ENCODE results near the gene ANG. TPM values are rescaled to one million over a fixed set of nuclear protein-coding genes. Genes with fewer than 3 reads are reported as not detected.
A peak's percentile ranks its signal among the peaks of the same experiment; 100 is the strongest.

Gene ANG
- total and polyA plus RNA-seq, 9 of the 15 experiments (the other 6 are each of a cell fraction or from before 2014, with no cell fraction given) = 0.21 to 0.73 (median 0.34) TPM; not detected in 4

DNA sequence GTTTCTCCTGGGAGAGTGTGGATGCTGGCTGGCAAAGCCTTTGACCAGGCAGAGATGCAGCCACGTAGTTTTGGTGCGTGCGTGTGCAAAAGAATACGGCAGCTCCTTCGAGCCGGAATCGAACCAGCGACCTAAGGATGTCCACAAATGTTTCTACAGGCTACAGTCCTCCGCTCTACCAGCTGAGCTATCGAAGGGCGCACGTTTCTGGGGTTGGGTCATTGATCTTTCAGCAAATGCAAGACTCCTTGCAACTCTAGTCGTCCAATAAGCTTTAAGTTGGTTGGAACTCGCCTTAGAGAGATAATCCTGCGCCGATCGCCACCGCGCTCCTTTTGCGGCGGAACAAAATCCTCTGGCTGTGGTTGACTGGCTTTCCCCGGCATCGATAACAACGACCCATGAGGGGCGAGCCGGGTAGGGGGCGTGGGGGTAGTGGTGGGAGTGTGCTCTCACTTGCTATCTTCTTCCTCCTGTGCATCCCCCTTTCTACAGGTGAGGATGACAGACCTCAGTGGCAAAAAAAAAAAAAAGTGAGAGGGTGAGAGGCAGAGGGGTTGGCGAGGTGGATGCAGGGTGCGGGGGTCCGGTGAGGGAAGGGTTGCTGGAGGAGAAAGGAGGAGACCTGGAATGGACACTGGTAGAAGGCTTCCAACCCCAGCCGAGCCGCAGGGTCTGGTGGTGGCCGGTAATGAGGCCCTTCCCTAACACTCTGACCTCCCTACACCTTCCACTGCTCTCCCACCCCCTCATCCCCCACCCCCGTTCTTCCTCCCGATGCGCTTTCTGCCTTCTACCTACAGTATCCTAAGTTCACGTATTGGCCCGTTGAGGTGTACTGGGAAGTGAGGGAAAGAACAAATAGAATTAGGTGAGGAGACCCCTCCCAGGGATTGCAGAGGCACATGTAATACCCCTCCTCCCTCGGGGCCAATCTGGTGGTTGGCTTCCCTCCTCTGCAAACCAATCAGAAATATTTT lies 35.3 kb upstream of the ANG start (continued):
- TF ChIP-seq NR2C1 (IDR thresholded peaks at IDR 0.05) = no peak
- TF ChIP-seq NR2C1 (tag; IDR thresholded peaks at IDR 0.05) = no peak
- TF ChIP-seq SP1 (CRISPR knock-in tag; IDR thresholded peaks at IDR 0.05) = peak; percentile 33; the same call in 1 of the 2 replicates
- TF ChIP-seq ADNP (tag; IDR thresholded peaks at IDR 0.05) = 0 out of 2 replicates have a peak, but pooled peaks have one; percentile 25
- TF ChIP-seq EGR1 (conservative IDR thresholded peaks at IDR 0.05) = 0 out of 2 replicates have a peak, but pooled peaks have one; percentile 8
- peak; percentile 32; the same call in 1 of the 2 replicates for TF ChIP-seq EP300 (IDR thresholded peaks at IDR 0.05; ENCODE audit: low read length)
- no peak for TF ChIP-seq FOXA3 (CRISPR knock-in tag; conservative IDR thresholded peaks at IDR 0.05 in 1 of 2, IDR thresholded peaks at IDR 0.05 in 1 of 2)
- peak in 1 of 2 experiments; percentile 60; a peak in 2 of 4 replicates for TF ChIP-seq RCOR1 (IDR thresholded peaks at IDR 0.05; ENCODE audit: borderline replicate concordance in 1 of 2, low read depth in 2 of 2, low read length in 2 of 2)
- TF ChIP-seq RAD21 (CRISPR knock-in tag; conservative IDR thresholded peaks at IDR 0.05 in 1 of 2, IDR thresholded peaks at IDR 0.05 in 1 of 2) = peak in 1 of 2 experiments; percentile 8; a peak in 1 of 4 replicates
- no peak for TF ChIP-seq FOSL1 (tag; conservative IDR thresholded peaks at IDR 0.05)
- no peak for TF ChIP-seq HNRNPK (IDR thresholded peaks at IDR 0.05; ENCODE audit: low read depth, low read length, poor library complexity, severe bottlenecking)
- TF ChIP-seq, protein P1, sequence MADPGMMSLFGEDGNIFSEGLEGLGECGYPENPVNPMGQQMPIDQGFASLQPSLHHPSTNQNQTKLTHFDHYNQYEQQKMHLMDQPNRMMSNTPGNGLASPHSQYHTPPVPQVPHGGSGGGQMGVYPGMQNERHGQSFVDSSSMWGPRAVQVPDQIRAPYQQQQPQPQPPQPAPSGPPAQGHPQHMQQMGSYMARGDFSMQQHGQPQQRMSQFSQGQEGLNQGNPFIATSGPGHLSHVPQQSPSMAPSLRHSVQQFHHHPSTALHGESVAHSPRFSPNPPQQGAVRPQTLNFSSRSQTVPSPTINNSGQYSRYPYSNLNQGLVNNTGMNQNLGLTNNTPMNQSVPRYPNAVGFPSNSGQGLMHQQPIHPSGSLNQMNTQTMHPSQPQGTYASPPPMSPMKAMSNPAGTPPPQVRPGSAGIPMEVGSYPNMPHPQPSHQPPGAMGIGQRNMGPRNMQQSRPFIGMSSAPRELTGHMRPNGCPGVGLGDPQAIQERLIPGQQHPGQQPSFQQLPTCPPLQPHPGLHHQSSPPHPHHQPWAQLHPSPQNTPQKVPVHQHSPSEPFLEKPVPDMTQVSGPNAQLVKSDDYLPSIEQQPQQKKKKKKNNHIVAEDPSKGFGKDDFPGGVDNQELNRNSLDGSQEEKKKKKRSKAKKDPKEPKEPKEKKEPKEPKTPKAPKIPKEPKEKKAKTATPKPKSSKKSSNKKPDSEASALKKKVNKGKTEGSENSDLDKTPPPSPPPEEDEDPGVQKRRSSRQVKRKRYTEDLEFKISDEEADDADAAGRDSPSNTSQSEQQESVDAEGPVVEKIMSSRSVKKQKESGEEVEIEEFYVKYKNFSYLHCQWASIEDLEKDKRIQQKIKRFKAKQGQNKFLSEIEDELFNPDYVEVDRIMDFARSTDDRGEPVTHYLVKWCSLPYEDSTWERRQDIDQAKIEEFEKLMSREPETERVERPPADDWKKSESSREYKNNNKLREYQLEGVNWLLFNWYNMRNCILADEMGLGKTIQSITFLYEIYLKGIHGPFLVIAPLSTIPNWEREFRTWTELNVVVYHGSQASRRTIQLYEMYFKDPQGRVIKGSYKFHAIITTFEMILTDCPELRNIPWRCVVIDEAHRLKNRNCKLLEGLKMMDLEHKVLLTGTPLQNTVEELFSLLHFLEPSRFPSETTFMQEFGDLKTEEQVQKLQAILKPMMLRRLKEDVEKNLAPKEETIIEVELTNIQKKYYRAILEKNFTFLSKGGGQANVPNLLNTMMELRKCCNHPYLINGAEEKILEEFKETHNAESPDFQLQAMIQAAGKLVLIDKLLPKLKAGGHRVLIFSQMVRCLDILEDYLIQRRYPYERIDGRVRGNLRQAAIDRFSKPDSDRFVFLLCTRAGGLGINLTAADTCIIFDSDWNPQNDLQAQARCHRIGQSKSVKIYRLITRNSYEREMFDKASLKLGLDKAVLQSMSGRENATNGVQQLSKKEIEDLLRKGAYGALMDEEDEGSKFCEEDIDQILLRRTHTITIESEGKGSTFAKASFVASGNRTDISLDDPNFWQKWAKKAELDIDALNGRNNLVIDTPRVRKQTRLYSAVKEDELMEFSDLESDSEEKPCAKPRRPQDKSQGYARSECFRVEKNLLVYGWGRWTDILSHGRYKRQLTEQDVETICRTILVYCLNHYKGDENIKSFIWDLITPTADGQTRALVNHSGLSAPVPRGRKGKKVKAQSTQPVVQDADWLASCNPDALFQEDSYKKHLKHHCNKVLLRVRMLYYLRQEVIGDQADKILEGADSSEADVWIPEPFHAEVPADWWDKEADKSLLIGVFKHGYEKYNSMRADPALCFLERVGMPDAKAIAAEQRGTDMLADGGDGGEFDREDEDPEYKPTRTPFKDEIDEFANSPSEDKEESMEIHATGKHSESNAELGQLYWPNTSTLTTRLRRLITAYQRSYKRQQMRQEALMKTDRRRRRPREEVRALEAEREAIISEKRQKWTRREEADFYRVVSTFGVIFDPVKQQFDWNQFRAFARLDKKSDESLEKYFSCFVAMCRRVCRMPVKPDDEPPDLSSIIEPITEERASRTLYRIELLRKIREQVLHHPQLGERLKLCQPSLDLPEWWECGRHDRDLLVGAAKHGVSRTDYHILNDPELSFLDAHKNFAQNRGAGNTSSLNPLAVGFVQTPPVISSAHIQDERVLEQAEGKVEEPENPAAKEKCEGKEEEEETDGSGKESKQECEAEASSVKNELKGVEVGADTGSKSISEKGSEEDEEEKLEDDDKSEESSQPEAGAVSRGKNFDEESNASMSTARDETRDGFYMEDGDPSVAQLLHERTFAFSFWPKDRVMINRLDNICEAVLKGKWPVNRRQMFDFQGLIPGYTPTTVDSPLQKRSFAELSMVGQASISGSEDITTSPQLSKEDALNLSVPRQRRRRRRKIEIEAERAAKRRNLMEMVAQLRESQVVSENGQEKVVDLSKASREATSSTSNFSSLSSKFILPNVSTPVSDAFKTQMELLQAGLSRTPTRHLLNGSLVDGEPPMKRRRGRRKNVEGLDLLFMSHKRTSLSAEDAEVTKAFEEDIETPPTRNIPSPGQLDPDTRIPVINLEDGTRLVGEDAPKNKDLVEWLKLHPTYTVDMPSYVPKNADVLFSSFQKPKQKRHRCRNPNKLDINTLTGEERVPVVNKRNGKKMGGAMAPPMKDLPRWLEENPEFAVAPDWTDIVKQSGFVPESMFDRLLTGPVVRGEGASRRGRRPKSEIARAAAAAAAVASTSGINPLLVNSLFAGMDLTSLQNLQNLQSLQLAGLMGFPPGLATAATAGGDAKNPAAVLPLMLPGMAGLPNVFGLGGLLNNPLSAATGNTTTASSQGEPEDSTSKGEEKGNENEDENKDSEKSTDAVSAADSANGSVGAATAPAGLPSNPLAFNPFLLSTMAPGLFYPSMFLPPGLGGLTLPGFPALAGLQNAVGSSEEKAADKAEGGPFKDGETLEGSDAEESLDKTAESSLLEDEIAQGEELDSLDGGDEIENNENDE (IDR thresholded peaks at IDR 0.05; ENCODE audit: low read depth, low read length) = peak; percentile 93
